ENCODE data around the gene FGF19. TPM values are rescaled to one million over a fixed set of nuclear protein-coding genes. Genes with fewer than 3 reads are reported as not detected.

FGF19 gene
- total RNA-seq, 2 donors from 2014 or later, result not detected

DNA sequence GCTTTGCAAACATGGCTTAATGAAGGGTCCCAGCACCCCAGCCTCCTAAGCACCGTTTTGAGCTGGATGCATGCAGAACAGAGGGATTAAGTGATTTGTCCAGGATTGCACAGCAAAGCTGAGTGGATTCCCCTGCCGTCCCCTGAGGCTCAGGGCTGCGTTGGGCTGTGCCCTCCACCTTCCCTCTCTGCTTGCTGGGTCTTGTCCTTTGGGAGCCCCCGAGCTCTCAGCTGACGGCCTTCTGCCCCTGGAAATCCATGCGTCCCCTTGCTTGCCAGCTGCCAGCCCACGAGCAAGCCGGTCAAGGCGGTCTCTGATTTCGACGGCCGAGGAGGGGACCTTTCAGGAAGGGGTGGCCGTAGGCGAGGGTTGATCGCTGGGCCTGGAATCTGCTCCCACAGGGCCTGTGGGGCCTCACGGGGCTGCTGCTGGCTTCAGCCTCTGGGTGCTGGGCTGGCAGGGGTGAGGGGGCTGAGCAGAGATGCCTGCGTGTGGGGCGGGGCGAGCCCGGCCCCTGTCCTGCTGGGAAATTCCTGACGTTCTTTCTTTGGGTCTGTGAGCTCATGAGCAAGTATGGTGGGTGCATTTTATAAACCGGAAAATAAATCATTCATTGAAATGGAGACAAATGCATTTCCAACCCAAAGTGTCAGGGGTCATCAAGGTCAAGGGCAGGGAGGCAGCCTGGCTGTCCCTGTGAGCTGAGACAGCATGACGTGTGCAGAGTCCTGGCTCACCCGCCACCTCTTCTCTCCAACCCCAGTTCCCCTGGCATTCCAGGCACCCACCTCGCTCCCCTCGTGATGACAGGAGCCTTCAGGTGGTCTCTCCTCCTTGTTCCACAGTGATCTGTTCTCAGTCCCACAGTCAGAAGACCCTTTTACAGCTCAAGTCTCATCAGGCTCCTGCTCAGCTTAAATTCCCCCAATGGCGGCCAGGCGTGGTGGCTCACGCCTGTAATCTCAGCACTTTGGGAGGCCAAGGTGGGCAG lies 43.2 kb upstream of the FGF19 start:
- ATAC-seq (ENCODE audit: insufficient number of reproducible peaks, low FRiP score, low read depth) (no peak), DNase-seq (ENCODE audit: low spot score) (no peak)
- no peak overlapping the region for H3K4me3 ChIP-seq
- H3K4me1 ChIP-seq (ENCODE audit: control insufficient read depth in 1 of 2, low read depth in 2 of 2), result no peaks in the 10 kb centered on the region
- H3K27me3 ChIP-seq (replicated peaks; ENCODE audit: insufficient read depth), result no peaks in the 10 kb centered on the region
- no peaks in the 10 kb centered on the region for H3K36me3 ChIP-seq
- H3K9me3 ChIP-seq, result no peaks in the 10 kb centered on the region
- TF ChIP-seq, protein P1, sequence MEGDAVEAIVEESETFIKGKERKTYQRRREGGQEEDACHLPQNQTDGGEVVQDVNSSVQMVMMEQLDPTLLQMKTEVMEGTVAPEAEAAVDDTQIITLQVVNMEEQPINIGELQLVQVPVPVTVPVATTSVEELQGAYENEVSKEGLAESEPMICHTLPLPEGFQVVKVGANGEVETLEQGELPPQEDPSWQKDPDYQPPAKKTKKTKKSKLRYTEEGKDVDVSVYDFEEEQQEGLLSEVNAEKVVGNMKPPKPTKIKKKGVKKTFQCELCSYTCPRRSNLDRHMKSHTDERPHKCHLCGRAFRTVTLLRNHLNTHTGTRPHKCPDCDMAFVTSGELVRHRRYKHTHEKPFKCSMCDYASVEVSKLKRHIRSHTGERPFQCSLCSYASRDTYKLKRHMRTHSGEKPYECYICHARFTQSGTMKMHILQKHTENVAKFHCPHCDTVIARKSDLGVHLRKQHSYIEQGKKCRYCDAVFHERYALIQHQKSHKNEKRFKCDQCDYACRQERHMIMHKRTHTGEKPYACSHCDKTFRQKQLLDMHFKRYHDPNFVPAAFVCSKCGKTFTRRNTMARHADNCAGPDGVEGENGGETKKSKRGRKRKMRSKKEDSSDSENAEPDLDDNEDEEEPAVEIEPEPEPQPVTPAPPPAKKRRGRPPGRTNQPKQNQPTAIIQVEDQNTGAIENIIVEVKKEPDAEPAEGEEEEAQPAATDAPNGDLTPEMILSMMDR (IDR thresholded peaks at IDR 0.05), result no peak
- no peak overlapping the region for H3K27ac ChIP-seq

DNA sequence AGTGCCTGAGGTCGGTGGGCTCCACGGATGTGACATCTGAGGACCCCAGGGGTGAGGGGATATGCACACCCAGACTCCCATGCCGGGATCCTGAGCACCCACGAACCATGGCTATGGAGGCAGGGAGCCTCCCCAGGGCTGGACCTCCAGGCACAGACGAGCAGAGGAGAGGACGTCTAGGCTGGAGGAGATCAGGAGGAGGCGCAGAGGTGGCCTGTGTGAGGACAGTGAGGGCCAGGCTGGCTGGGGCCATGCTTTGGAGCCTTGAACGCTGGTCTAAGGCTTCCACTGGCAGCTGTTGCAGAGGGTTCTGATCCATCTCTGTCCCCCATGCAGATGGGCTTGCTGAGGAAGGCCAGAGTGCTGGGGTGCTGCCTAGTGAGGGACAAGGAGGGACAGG lies 42.3 kb upstream of the FGF19 start:
- H3K4me3 ChIP-seq, result no peak overlapping the region
- DNase-seq (ENCODE audit: low spot score) (no peak), ATAC-seq (ENCODE audit: insufficient number of reproducible peaks, low FRiP score, low read depth) (no peak)
- H3K36me3 ChIP-seq, result no peaks in the 10 kb centered on the region
- no peaks in the 10 kb centered on the region for H3K9me3 ChIP-seq
- H3K4me1 ChIP-seq (ENCODE audit: control insufficient read depth in 1 of 2, low read depth in 2 of 2), result no peaks in the 10 kb centered on the region
- no peaks in the 10 kb centered on the region for H3K27me3 ChIP-seq (replicated peaks; ENCODE audit: insufficient read depth)
- TF ChIP-seq, protein P1 (IDR thresholded peaks at IDR 0.05), result no peak
- no peak overlapping the region for H3K27ac ChIP-seq

DNA sequence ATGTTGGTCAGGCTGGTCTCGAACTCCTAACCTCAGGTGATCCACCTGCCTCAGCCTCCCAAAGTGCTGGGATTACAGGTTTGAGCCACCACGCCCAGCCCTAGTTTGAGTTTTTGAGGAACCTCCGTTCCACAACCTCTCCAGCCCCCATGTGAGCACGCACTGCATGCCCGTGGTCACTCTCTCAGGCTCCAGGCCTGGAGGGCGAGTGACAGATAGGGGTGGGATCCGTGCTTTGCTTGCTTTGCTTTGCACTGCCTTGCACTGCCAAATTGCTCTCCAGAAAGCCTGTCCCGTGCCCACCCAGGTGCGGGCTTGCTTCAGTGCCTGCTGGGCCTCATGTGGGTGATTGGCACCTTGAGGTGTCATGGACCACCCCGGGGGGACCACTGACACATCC lies 41.4 kb upstream of the FGF19 start:
- H3K4me1 ChIP-seq (ENCODE audit: control insufficient read depth in 1 of 2, low read depth in 2 of 2), result no peaks in the 10 kb centered on the region
- H3K36me3 ChIP-seq, result no peaks in the 10 kb centered on the region
- H3K27ac ChIP-seq, result no peak overlapping the region
- H3K27me3 ChIP-seq (replicated peaks; ENCODE audit: insufficient read depth), result no peaks in the 10 kb centered on the region
- DNase-seq (ENCODE audit: low spot score), result no peak
- TF ChIP-seq, protein P1 (IDR thresholded peaks at IDR 0.05), result no peak
- ATAC-seq (ENCODE audit: insufficient number of reproducible peaks, low FRiP score, low read depth), result no peak
- no peaks in the 10 kb centered on the region for H3K9me3 ChIP-seq
- H3K4me3 ChIP-seq, result no peak overlapping the region

DNA sequence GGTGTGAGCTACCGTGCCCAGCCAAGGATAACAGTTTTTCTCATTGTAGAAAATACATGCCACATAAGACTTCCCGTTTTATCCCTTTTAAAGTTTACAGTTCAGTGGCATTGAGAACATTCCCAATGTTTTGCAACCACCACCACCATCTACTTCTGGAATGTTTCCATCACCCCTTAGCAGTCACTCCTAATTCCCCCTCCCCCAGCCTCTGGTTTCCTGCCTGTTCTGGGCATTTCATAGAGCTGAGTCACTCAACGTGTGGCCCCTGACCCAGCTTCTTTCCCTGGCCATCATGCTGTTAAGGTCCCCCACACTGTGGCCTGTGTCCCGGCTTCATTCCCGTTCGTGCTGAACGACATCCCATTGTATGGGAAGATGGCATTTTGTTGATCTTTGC lies 40.6 kb upstream of the FGF19 start:
- H3K36me3 ChIP-seq, result no peaks in the 10 kb centered on the region

DNA sequence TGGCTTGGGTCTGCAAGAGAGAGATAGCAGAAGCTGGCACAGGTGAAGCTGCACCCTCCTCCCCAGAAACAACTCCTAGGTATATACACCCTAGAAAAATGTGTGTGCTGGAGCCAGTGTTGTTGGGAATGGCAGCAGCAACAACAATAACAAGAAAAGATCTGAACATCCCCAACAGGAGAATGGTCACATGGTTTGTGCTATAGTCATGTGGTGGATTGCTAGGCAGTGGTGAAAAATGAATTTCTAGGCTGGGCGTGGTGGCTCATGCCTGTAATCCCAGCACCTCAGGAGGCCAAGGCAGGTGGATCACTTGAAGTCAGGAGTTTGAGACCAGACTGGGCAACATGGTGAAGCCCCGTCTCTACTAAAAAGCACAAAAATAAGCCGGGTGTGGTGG lies 31.0 kb upstream of the FGF19 start:
- H3K27me3 ChIP-seq (replicated peaks; ENCODE audit: insufficient read depth), result no peaks in the 10 kb centered on the region
- no peaks in the 10 kb centered on the region for H3K4me1 ChIP-seq (ENCODE audit: control insufficient read depth in 1 of 2, low read depth in 2 of 2)
- no peak overlapping the region for H3K4me3 ChIP-seq
- DNase-seq (ENCODE audit: low spot score) (no peak), ATAC-seq (ENCODE audit: insufficient number of reproducible peaks, low FRiP score, low read depth) (no peak)
- H3K9me3 ChIP-seq, result peaks cover 11% of the 10 kb centered on the region
- H3K36me3 ChIP-seq, result no peaks in the 10 kb centered on the region
- H3K27ac ChIP-seq, result no peak overlapping the region
- TF ChIP-seq, protein P1 (IDR thresholded peaks at IDR 0.05), result no peak

More for the DNA sequence above, 40.6 kb upstream of the FGF19 start:
- Histone ChIP-seq H3K4me3 (no peak overlapping the region), H3K9me3 (no peaks in the 10 kb centered on the region), H3K27me3 (replicated peaks; ENCODE audit: insufficient read depth) (no peaks in the 10 kb centered on the region), H3K4me1 (ENCODE audit: control insufficient read depth in 1 of 2, low read depth in 2 of 2) (no peaks in the 10 kb centered on the region), H3K27ac (no peak overlapping the region)
- ATAC-seq (ENCODE audit: insufficient number of reproducible peaks, low FRiP score, low read depth), result no peak
- TF ChIP-seq, protein P1 (IDR thresholded peaks at IDR 0.05), result no peak
- DNase-seq (ENCODE audit: low spot score), result no peak
